CD14-positive monocyte (primary cell): ENCODE measurements around the gene MAP2K1. TPM values are rescaled to one million over a fixed set of nuclear protein-coding genes. Genes with fewer than 3 reads are reported as not detected.

Experiments used
- DNase-seq, 3 donors: peaks; one replicate each; pipeline ENCODE4 v3.0.0-alpha.2; 2011 to 2022
- H2AFZ ChIP-seq: 2 replicates; pipeline ENCODE4 v1.6.0; 2012; ENCODE audit warnings: mild to moderate bottlenecking, low read depth, low read length, inconsistent platforms; ENCODE audit not compliant: insufficient read depth, poor library complexity, severe bottlenecking
- H3K27ac ChIP-seq, 2 donors: 1 replicate in 1 of 2; 2 replicates in 1 of 2; pipeline ENCODE4 v1.5.1; 2012 to 2013; ENCODE audit warnings: low read length in 2 of 2, control low read depth in 1 of 2, inconsistent platforms in 1 of 2, low read depth in 1 of 2, mild to moderate bottlenecking in 1 of 2
- H3K27me3 ChIP-seq, 2 donors: one replicate each; pipeline versions ENCODE4 v1.6.0 to v1.6.1; 2011 to 2013; ENCODE audit warnings: low read length in 2 of 2; ENCODE audit not compliant: control insufficient read depth in 2 of 2, insufficient read depth in 2 of 2
- H3K36me3 ChIP-seq, 2 donors: replicated peaks in 1 of 2; 1 replicate in 1 of 2; 2 replicates in 1 of 2; pipeline versions ENCODE4 v1.5.1 to v1.6.1; 2012 to 2013; ENCODE audit warnings: low read length in 2 of 2, control low read depth in 1 of 2, inconsistent platforms in 1 of 2, mild to moderate bottlenecking in 1 of 2; ENCODE audit not compliant: insufficient read depth in 2 of 2, control insufficient read depth in 1 of 2
- H3K4me1 ChIP-seq, 2 donors: 1 replicate in 1 of 2; 2 replicates in 1 of 2; pipeline versions ENCODE4 v1.5.1 to v1.6.1; 2012 to 2013; ENCODE audit warnings: low read length in 2 of 2, control low read depth in 1 of 2, inconsistent platforms in 1 of 2, mild to moderate bottlenecking in 1 of 2, moderate library complexity in 1 of 2; ENCODE audit not compliant: insufficient read depth in 2 of 2, control insufficient read depth in 1 of 2
- H3K4me2 ChIP-seq: replicated peaks from 2 replicates; pipeline ENCODE3; 2012; ENCODE audit warnings: low read length, moderate library complexity, mild to moderate bottlenecking; ENCODE audit not compliant: poor library complexity, severe bottlenecking; ENCODE audit errors: extremely low read depth
- H3K4me3 ChIP-seq, 3 experiments: fragments of 200-600 bp in 1 of 3; sonication (generic) in 1 of 3; replicated peaks in 1 of 3; 1 replicate in 2 of 3; 2 replicates in 1 of 3; pipeline ENCODE4 v1.5.1; 2011 to 2013; ENCODE audit warnings: low read length in 3 of 3, mild to moderate bottlenecking in 3 of 3, control low read depth in 2 of 3, low read depth in 2 of 3, inconsistent platforms in 1 of 3, moderate library complexity in 1 of 3
- H3K79me2 ChIP-seq: 2 replicates; pipeline ENCODE4 v1.6.0; 2012; ENCODE audit warnings: mild to moderate bottlenecking, control low read depth, inconsistent platforms, low read length, moderate library complexity; ENCODE audit not compliant: insufficient read depth
- H3K9ac ChIP-seq: 2 replicates; pipeline ENCODE4 v1.6.0; 2017; ENCODE audit warnings: low read length, mild to moderate bottlenecking; ENCODE audit not compliant: insufficient read depth, poor library complexity, severe bottlenecking
- H3K9me3 ChIP-seq, 2 donors: replicated peaks in 1 of 2; 1 replicate in 1 of 2; 2 replicates in 1 of 2; pipeline versions ENCODE4 v1.5.1 to v1.6.1; 2012 to 2013; ENCODE audit warnings: low read length in 2 of 2, control low read depth in 1 of 2; ENCODE audit not compliant: control insufficient read depth in 1 of 2, insufficient read depth in 1 of 2
- H4K20me1 ChIP-seq: 2 replicates; pipeline ENCODE4 v1.6.0; 2012; ENCODE audit warnings: mild to moderate bottlenecking, low read length, control low read depth, moderate library complexity; ENCODE audit not compliant: insufficient read depth
- H3K27ac Mint-ChIP-seq, 7 donors: one replicate each; pipeline ENCODE4 v1.8.0; 2020; ENCODE audit warnings: mild to moderate bottlenecking in 7 of 7, mixed read lengths in 7 of 7, moderate library complexity in 6 of 7, inconsistent platforms in 2 of 7
- H3K27me3 Mint-ChIP-seq, 3 donors: one replicate each; pipeline ENCODE4 v1.8.0; 2021 to 2022; ENCODE audit warnings: low read depth in 3 of 3, mild to moderate bottlenecking in 3 of 3, mixed read lengths in 3 of 3, moderate library complexity in 3 of 3, inconsistent platforms in 1 of 3
- H3K36me3 Mint-ChIP-seq, 2 donors: one replicate each; pipeline ENCODE4 v1.8.0; 2020; ENCODE audit warnings: mixed read lengths in 2 of 2, inconsistent platforms in 1 of 2, mild to moderate bottlenecking in 1 of 2
- H3K4me1 Mint-ChIP-seq: one replicate; pipeline ENCODE4 v1.8.0; 2020; ENCODE audit warnings: mild to moderate bottlenecking, mixed read lengths
- H3K4me3 Mint-ChIP-seq, 2 donors: one replicate each; pipeline ENCODE4 v1.8.0; 2020; ENCODE audit warnings: mild to moderate bottlenecking in 2 of 2, mixed read lengths in 2 of 2, moderate library complexity in 1 of 2
- H3K9me3 Mint-ChIP-seq, 7 donors: one replicate each; pipeline ENCODE4 v1.8.0; 2020 to 2022; ENCODE audit warnings: mixed read lengths in 7 of 7, mild to moderate bottlenecking in 6 of 7, moderate library complexity in 6 of 7, inconsistent platforms in 2 of 7
- WGBS: methylation state at CpG from one replicate; pipeline ENCODE4 v1.1.5; 2013; ENCODE audit warnings: missing lambda C conversion rate; ENCODE audit not compliant: insufficient coverage; 5-methylcytosine and 5-hydroxymethylcytosine counted together
- intact Hi-C, 2 donors: fragments of 100-400 bp; cut with micrococcal nuclease; formaldehyde crosslinking; loops; one replicate each; pipeline versions ENCODE4 v1.15.0 to v1.15.1; 2023
- polyA plus RNA-seq, 3 donors: library from polyadenylated mRNA; depleted of rRNA in 1 of 3; unstranded in 2 of 3; stranded (reverse) in 1 of 3; fragments of 300-500 nt in 2 of 3; fragments of >200 nt in 1 of 3; fragmentation: Illumina TruSeq in 2 of 3; gene quantifications; 1 replicate in 2 of 3; 2 replicates in 1 of 3; pipeline ENCODE4 v1.2.3, GENCODE V29; 2012 to 2021
- TF ChIP-seq, protein P1 (sequence below): fragments of 200-600 bp; IDR thresholded peaks from one replicate; pipeline ENCODE4 v1.8.0; 2022; ENCODE audit warnings: antibody characterized with exemption, mild to moderate bottlenecking

Gene MAP2K1
- polyA plus RNA-seq, 3 donors, result 41.3 to 71.1 (median 64.5) TPM

GRCh38 chr15:66417736-66418135 is 31.0 kb downstream of the MAP2K1 start:
- Histone ChIP-seq H3K79me2 (peaks cover 96% of the 10 kb centered on the region), H3K4me2 (no peak overlapping the region)

GRCh38 chr15:66419471-66419870 is 32.8 kb downstream of the MAP2K1 start:
- peaks cover 95% of the 10 kb centered on the region for H4K20me1 ChIP-seq
- H2AFZ ChIP-seq, result no peak overlapping the region
- H3K4me3 ChIP-seq, result no peak overlapping the region
- intact Hi-C loops, result no loop called here
- no peaks in the 10 kb centered on the region for H3K36me3 ChIP-seq
- TF ChIP-seq, protein P1, sequence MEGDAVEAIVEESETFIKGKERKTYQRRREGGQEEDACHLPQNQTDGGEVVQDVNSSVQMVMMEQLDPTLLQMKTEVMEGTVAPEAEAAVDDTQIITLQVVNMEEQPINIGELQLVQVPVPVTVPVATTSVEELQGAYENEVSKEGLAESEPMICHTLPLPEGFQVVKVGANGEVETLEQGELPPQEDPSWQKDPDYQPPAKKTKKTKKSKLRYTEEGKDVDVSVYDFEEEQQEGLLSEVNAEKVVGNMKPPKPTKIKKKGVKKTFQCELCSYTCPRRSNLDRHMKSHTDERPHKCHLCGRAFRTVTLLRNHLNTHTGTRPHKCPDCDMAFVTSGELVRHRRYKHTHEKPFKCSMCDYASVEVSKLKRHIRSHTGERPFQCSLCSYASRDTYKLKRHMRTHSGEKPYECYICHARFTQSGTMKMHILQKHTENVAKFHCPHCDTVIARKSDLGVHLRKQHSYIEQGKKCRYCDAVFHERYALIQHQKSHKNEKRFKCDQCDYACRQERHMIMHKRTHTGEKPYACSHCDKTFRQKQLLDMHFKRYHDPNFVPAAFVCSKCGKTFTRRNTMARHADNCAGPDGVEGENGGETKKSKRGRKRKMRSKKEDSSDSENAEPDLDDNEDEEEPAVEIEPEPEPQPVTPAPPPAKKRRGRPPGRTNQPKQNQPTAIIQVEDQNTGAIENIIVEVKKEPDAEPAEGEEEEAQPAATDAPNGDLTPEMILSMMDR, result no peak
- H3K4me3 Mint-ChIP-seq, result no peak overlapping the region
- H3K27me3 ChIP-seq, result no peaks in the 10 kb centered on the region
- peaks cover 5 to 6% of the 10 kb centered on the region in 2 donors for H3K4me1 ChIP-seq
- H3K27me3 Mint-ChIP-seq, result no peaks in the 10 kb centered on the region
- peaks cover 2 to 4% of the 10 kb centered on the region in 2 donors for H3K9me3 ChIP-seq
- peaks cover 67% of the 10 kb centered on the region for H3K4me1 Mint-ChIP-seq
- H3K27ac Mint-ChIP-seq, result peak overlapping the region in 3 of 7 donors; percentile 7 to 26 (median 23)
- no peak overlapping the region for H3K9ac ChIP-seq
- no peak for DNase-seq
- H3K4me2 ChIP-seq, result no peak overlapping the region
- H3K79me2 ChIP-seq, result peaks cover 96% of the 10 kb centered on the region
- peaks cover 0 to 4% (median 2%) of the 10 kb centered on the region in 7 donors for H3K9me3 Mint-ChIP-seq
- no peak overlapping the region for H3K27ac ChIP-seq
- H3K36me3 Mint-ChIP-seq, result peaks cover 2 to 22% of the 10 kb centered on the region in 2 donors
- WGBS, result no CpG with 5 or more reads among the region's 3 CpGs

More at GRCh38 chr15:66417736-66418135, 31.0 kb downstream of the MAP2K1 start:
- peaks cover 0 to 2% (median 0%) of the 10 kb centered on the region in 3 donors for H3K27me3 Mint-ChIP-seq
- 67% methylated on average over 2 of the region's 5 CpGs for WGBS
- Histone ChIP-seq H3K27me3 (no peaks in the 10 kb centered on the region), H3K36me3 (no peaks in the 10 kb centered on the region), H2AFZ (no peak overlapping the region), H3K27ac (peak overlapping the region in 1 of 2 donors; percentile 13), H3K9me3 (peaks cover 5 to 7% of the 10 kb centered on the region in 2 donors), H3K9ac (no peak overlapping the region), H3K4me3 (no peak overlapping the region), H4K20me1 (peaks cover 95% of the 10 kb centered on the region), H3K4me1 (peaks cover 2 to 7% of the 10 kb centered on the region in 2 donors)
- no peak for DNase-seq
- H3K36me3 Mint-ChIP-seq, result peaks cover 2 to 19% of the 10 kb centered on the region in 2 donors
- TF ChIP-seq, protein P1, result no peak
- H3K4me1 Mint-ChIP-seq, result peaks cover 60% of the 10 kb centered on the region
- H3K9me3 Mint-ChIP-seq, result peaks cover 3 to 11% (median 9%) of the 10 kb centered on the region in 7 donors
- intact Hi-C loops, result no loop called here
- H3K4me3 Mint-ChIP-seq, result no peak overlapping the region
- peak overlapping the region in 5 of 7 donors; percentile 7 to 72 (median 31) for H3K27ac Mint-ChIP-seq
